ENCODE data around the gene YRDC. TPM values are rescaled to one million over a fixed set of nuclear protein-coding genes. Genes with fewer than 3 reads are reported as not detected.

YRDC gene
- total RNA-seq, 2 donors from 2014 or later: 6.2 to 11.9 TPM

DNA sequence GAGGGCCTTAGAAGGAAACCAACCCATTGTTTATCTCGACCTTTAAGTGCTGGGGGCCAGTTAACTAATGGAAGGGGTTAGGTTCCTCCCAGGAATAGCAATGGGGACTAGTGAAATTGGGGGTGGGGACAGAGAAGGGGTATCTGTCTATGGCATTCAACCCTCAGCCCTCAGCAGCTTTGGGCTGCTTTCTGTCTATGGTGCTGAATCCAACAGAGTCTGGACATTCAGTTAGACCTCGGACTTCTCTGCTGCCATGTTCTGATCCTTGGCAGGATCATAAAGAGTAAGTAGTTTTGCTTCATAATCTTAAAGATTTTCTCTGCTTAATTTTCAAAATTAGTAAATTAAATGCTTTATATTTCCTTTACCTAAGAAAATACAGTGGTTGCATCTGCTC is 40.5 kb downstream of the YRDC start:
- peaks cover 4% of the 10 kb centered on the region for H3K4me1 ChIP-seq
- H3K36me3 ChIP-seq (replicated peaks in 1 of 2; ENCODE audit: insufficient read depth in 1 of 2, low read depth in 2 of 2): no peaks in the 10 kb centered on the region
- TF ChIP-seq POLR2A (IDR thresholded peaks at IDR 0.05): no peak
- TF ChIP-seq, protein P1, sequence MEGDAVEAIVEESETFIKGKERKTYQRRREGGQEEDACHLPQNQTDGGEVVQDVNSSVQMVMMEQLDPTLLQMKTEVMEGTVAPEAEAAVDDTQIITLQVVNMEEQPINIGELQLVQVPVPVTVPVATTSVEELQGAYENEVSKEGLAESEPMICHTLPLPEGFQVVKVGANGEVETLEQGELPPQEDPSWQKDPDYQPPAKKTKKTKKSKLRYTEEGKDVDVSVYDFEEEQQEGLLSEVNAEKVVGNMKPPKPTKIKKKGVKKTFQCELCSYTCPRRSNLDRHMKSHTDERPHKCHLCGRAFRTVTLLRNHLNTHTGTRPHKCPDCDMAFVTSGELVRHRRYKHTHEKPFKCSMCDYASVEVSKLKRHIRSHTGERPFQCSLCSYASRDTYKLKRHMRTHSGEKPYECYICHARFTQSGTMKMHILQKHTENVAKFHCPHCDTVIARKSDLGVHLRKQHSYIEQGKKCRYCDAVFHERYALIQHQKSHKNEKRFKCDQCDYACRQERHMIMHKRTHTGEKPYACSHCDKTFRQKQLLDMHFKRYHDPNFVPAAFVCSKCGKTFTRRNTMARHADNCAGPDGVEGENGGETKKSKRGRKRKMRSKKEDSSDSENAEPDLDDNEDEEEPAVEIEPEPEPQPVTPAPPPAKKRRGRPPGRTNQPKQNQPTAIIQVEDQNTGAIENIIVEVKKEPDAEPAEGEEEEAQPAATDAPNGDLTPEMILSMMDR (IDR thresholded peaks at IDR 0.05): no peak
- DNase-seq: no peak
- no peak overlapping the region for H3K27ac ChIP-seq
- intact Hi-C loops (cut with DNase I): no loop called here
- WGBS, 2 donors: 19 to 23% methylated on average over 2 of the region's 2 CpGs
- peaks cover 0 to 32% of the 10 kb centered on the region in 2 donors for H3K27me3 ChIP-seq
- no peak for ATAC-seq
- H3K4me3 ChIP-seq: no peak overlapping the region
- no peaks in the 10 kb centered on the region for H3K9me3 ChIP-seq

DNA sequence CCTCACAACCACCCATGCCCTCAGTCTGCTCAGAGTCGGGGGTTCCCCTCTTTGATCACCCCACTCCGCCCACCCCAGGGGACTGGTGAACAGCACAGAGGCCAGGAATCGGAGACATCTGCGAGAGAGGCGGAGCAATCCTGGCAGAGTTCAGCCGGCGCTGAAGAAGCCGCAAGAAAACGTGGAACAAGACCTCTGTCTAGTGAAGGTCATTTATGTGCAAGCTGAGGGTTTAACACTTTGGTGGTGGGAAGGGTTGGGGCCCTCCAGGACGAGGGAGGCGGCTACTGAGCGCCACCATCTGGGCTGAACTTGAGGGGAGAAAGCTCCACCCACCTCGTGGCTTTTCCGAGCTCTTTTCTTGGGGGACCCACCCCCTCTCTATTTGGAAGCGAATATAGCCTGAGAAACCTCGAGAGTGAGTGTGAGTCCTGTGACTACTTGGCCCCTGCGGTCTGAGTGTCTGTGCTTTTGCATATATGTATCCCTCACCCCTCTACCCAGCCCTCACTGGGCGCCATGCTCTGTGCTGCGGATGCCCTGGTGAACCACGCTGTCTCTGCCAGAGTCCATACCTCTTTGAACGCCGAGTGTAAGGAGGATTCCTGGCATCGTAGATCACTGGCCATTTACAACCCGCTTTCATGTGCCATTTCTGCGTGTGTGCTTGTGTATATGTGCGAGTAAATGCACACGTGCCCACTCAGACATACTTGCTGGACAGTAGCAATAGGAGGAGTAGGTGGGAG is 41.9 kb downstream of the YRDC start:
- WGBS, 2 donors: 7 to 12% methylated on average over 11 to 27 of the region's 27 CpGs
- ATAC-seq: no peak
- no peak overlapping the region for H3K4me3 ChIP-seq
- H3K36me3 ChIP-seq (replicated peaks in 1 of 2; ENCODE audit: insufficient read depth in 1 of 2, low read depth in 2 of 2): no peaks in the 10 kb centered on the region
- H3K27me3 ChIP-seq: peaks cover 0 to 32% of the 10 kb centered on the region in 2 donors
- intact Hi-C loops (cut with DNase I): no loop called here
- H3K9me3 ChIP-seq: no peaks in the 10 kb centered on the region
- no peak for TF ChIP-seq POLR2A (IDR thresholded peaks at IDR 0.05)
- TF ChIP-seq, protein P1 (IDR thresholded peaks at IDR 0.05): no peak
- no peak for DNase-seq
- H3K27ac ChIP-seq: no peak overlapping the region
- H3K4me1 ChIP-seq: peaks cover 4% of the 10 kb centered on the region

DNA sequence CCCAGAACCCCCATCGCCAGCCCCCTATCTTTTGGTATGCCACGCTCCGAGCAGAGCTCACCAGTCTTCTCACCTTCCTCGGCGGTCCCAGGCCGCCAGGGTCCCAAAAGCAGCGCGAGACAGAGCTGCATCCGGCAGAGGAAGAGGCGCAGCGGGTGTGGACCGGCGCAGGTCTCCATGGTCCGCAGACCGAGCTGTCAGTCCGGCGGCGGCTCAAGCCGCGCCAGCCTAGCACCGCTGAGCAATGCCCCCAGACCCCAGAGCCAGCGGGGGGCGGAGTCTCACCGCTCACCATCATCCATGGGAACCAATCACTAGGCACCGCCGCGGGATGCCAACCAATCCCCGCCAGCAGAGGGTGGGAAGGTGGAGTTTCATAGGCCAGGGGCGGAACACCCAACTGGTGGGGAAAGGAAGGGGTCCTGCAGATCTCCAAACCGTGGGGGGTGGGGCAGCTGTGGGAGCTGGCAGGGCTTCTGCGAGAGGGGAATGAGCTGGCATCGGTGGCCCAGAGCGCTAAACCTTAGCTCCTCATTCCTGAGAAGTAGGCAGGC is 43.0 kb downstream of the YRDC start, which contains the start of gene EPHA10:
EPHA10 (minus strand) TSS at position 233 of the 554 bp plus-strand sequence; CDS start at position 179, 54 bp downstream.
- no peak within 1 kb of the TSS for H3K27ac ChIP-seq
- peaks cover 4% of the 10 kb centered on the region for H3K4me1 ChIP-seq
- peaks cover 0 to 32% of the 10 kb centered on the region in 2 donors for H3K27me3 ChIP-seq
- no peak within 1 kb of the TSS for H3K4me3 ChIP-seq
- H3K9me3 ChIP-seq: no peaks in the 10 kb centered on the region
- TF ChIP-seq, protein P1 (IDR thresholded peaks at IDR 0.05): no peak
- TF ChIP-seq POLR2A (IDR thresholded peaks at IDR 0.05): no peak
- DNase-seq (no peak), ATAC-seq (no peak)
- 3 to 8% methylated on average over 17 to 33 of the region's 33 CpGs for WGBS, 2 donors
- H3K36me3 ChIP-seq (replicated peaks in 1 of 2; ENCODE audit: insufficient read depth in 1 of 2, low read depth in 2 of 2): no peaks in the 10 kb centered on the region
- intact Hi-C loops (cut with DNase I): no loop called here

DNA sequence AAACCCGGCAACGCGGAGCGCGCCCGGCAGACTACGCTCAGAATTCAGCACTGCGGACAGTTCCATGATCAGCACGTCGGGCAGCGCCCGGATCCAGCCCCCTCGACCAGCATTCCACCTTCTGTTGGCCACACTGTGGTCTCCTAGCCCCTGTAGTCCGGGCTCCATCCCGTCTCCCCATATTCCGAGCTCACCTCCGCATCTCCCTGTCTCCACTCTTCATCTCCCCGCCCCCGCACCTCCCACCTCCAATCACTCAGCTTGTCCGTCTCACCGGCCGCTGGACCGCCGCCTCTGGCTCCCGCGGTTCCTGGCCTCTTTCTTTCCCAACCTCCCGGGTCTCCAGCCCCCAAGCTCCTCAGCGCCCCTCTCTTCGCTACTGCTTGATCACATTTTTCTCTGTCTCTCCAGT is 43.6 kb downstream of the YRDC start:
- Histone ChIP-seq H3K27ac (no peak overlapping the region), H3K36me3 (replicated peaks in 1 of 2; ENCODE audit: insufficient read depth in 1 of 2, low read depth in 2 of 2) (no peaks in the 10 kb centered on the region), H3K4me1 (peaks cover 4% of the 10 kb centered on the region), H3K4me3 (no peak overlapping the region), H3K27me3 (peaks cover 0 to 32% of the 10 kb centered on the region in 2 donors), H3K9me3 (no peaks in the 10 kb centered on the region)
- intact Hi-C loops (cut with DNase I): no loop called here
- WGBS, 2 donors: 7% methylated on average over 26 to 29 of the region's 29 CpGs
- ATAC-seq (peak; percentile 55), DNase-seq (peak in 3 of 4 donors; percentile 26 to 43 (median 43))
- no peak for TF ChIP-seq POLR2A (IDR thresholded peaks at IDR 0.05)
- TF ChIP-seq, protein P1 (IDR thresholded peaks at IDR 0.05): no peak

Data from body of pancreas (tissue), 4 donors.